Measurements from ENCODE around the gene ZNF474. TPM values are rescaled to one million over a fixed set of nuclear protein-coding genes. Genes with fewer than 3 reads are reported as not detected.

ZNF474 gene
- total RNA-seq, 3 donors from 2014 or later, result 0.28 to 0.61 TPM; not detected in 1

GRCh38 chr5:122120493-122120892, 8.9 kb upstream of the ZNF474 start:
- DNase-seq (no peak), ATAC-seq (no peak)
- no peak overlapping the region for H3K4me3 ChIP-seq
- no peak for TF ChIP-seq CTCF (IDR thresholded peaks at IDR 0.05)
- intact Hi-C loops (cut with DNase I, micrococcal nuclease), result no loop called here
- H3K9me3 ChIP-seq, result no peaks in the 10 kb centered on the region
- no peaks in the 10 kb centered on the region for H3K36me3 ChIP-seq (ENCODE audit: low read depth)
- no peaks in the 10 kb centered on the region for H3K4me1 ChIP-seq (ENCODE audit: low read depth)

GRCh38 chr5:122120957-122121356, 8.4 kb upstream of the ZNF474 start:
- TF ChIP-seq CTCF (IDR thresholded peaks at IDR 0.05), result no peak
- Histone ChIP-seq H3K4me1 (ENCODE audit: low read depth) (no peaks in the 10 kb centered on the region), H3K9me3 (no peaks in the 10 kb centered on the region), H3K36me3 (ENCODE audit: low read depth) (no peaks in the 10 kb centered on the region), H3K4me3 (no peak overlapping the region)
- DNase-seq (no peak), ATAC-seq (no peak)
- intact Hi-C loops (cut with DNase I, micrococcal nuclease), result no loop called here

GRCh38 chr5:122121479-122122465, 7.6 kb upstream of the ZNF474 start:
- Histone ChIP-seq H3K36me3 (ENCODE audit: low read depth) (no peaks in the 10 kb centered on the region), H3K9me3 (no peaks in the 10 kb centered on the region), H3K4me3 (no peak overlapping the region), H3K4me1 (ENCODE audit: low read depth) (no peaks in the 10 kb centered on the region)
- ATAC-seq, result no peak
- no peak for TF ChIP-seq CTCF (IDR thresholded peaks at IDR 0.05)
- intact Hi-C loops (cut with DNase I, micrococcal nuclease), result no loop called here
- DNase-seq, result no peak

- H3K4me3 ChIP-seq, result no peak overlapping the region
- no peaks in the 10 kb centered on the region for H3K36me3 ChIP-seq (ENCODE audit: low read depth)
- intact Hi-C loops (cut with DNase I, micrococcal nuclease), result no loop called here
- ATAC-seq, result no peak
- no peak for TF ChIP-seq CTCF (IDR thresholded peaks at IDR 0.05)
- no peak for DNase-seq
- H3K4me1 ChIP-seq (ENCODE audit: low read depth), result no peaks in the 10 kb centered on the region
- H3K9me3 ChIP-seq, result no peaks in the 10 kb centered on the region
These were observed 4.6 kb upstream of the ZNF474 start for GRCh38 chr5:122124766-122125165.

- Histone ChIP-seq H3K9me3 (no peaks in the 10 kb centered on the region), H3K36me3 (ENCODE audit: low read depth) (no peaks in the 10 kb centered on the region), H3K4me3 (no peak overlapping the region), H3K4me1 (ENCODE audit: low read depth) (no peaks in the 10 kb centered on the region)
- ATAC-seq (no peak), DNase-seq (no peak)
- intact Hi-C loops (cut with DNase I, micrococcal nuclease), result no loop called here
- no peak for TF ChIP-seq CTCF (IDR thresholded peaks at IDR 0.05)
These were observed 3.1 kb upstream of the ZNF474 start for GRCh38 chr5:122126177-122126755.

Measured in mucosa of descending colon (tissue), 3 donors.